Right lobe of liver (tissue), 4 donors: ENCODE measurements around the gene DAPK2.

Experiments used
- POLR2A ChIP-seq: fragments of 450-650 bp; IDR thresholded peaks from one replicate; pipeline ENCODE4 v1.6.1; 2017; ENCODE audit warnings: antibody characterized with exemption, mild to moderate bottlenecking
- TF ChIP-seq, protein P1 (sequence below), 4 donors: fragments of 200-600 bp in 3 of 4; fragments of 450-650 bp in 1 of 4; IDR thresholded peaks; one replicate each; pipeline versions ENCODE4 v1.5.1 to v1.8.0; 2016 to 2022; ENCODE audit warnings: antibody characterized with exemption in 4 of 4, mild to moderate bottlenecking in 2 of 4
- donor health status: DM: no; HTN: no; CAD: no.
- donor health status: DM: no; HTN: no; CAD: no.
- donor health status: DM: no; HTN: yes; CAD: no.

DNA sequence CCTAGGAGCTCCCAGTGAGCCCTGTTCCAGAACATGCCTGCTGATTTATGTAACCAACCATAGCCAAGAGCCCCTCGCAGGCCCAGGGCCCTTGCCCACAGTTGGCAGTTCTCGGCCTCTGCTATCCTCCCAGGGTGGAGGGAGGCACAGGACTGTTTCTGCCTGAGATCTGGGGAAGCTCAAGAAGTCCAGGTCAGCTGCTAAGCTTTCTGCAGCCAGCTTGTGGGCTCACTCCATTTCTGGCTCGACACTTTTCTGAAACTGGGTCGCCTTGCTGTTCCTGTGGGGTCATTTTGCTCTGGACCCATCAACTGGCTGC is 140.1 kb downstream of the DAPK2 start:
- TF ChIP-seq, protein P1, sequence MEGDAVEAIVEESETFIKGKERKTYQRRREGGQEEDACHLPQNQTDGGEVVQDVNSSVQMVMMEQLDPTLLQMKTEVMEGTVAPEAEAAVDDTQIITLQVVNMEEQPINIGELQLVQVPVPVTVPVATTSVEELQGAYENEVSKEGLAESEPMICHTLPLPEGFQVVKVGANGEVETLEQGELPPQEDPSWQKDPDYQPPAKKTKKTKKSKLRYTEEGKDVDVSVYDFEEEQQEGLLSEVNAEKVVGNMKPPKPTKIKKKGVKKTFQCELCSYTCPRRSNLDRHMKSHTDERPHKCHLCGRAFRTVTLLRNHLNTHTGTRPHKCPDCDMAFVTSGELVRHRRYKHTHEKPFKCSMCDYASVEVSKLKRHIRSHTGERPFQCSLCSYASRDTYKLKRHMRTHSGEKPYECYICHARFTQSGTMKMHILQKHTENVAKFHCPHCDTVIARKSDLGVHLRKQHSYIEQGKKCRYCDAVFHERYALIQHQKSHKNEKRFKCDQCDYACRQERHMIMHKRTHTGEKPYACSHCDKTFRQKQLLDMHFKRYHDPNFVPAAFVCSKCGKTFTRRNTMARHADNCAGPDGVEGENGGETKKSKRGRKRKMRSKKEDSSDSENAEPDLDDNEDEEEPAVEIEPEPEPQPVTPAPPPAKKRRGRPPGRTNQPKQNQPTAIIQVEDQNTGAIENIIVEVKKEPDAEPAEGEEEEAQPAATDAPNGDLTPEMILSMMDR (IDR thresholded peaks at IDR 0.05): no peak
- no peak for TF ChIP-seq POLR2A
